Mucosa of descending colon (tissue), 3 donors: ENCODE data around the gene BACH2. TPM values are rescaled to one million over a fixed set of nuclear protein-coding genes. Genes with fewer than 3 reads are reported as not detected.

Experiments used
- ATAC-seq: fragments of 200-7000 bp; cut with Tn5 transposase; one replicate; pipeline ENCODE4 v1.9.1; 2020; ENCODE audit warnings: mild to moderate bottlenecking, moderate library complexity
- DNase-seq, 3 donors: peaks; one replicate each; pipeline ENCODE4 v3.0.0-alpha.2; 2020
- H3K36me3 ChIP-seq: fragments of 200-600 bp; one replicate; pipeline ENCODE4 v1.8.0; 2021; ENCODE audit warnings: low read depth, mild to moderate bottlenecking
- H3K4me1 ChIP-seq: fragments of 200-600 bp; one replicate; pipeline ENCODE4 v1.8.0; 2021; ENCODE audit warnings: low read depth, mild to moderate bottlenecking
- H3K4me3 ChIP-seq: fragments of 200-600 bp; one replicate; pipeline ENCODE4 v1.8.0; 2021; ENCODE audit warnings: mild to moderate bottlenecking
- H3K9me3 ChIP-seq: fragments of 200-600 bp; one replicate; pipeline ENCODE4 v1.8.0; 2021; ENCODE audit warnings: mild to moderate bottlenecking
- CTCF ChIP-seq: fragments of 200-600 bp; IDR thresholded peaks from one replicate; pipeline ENCODE4 v1.8.0; 2022; ENCODE audit warnings: antibody characterized with exemption, mild to moderate bottlenecking
- intact Hi-C, 2 donors: fragments of 100-400 bp; cut with DNase I in 1 of 2; cut with micrococcal nuclease in 1 of 2; formaldehyde crosslinking; loops; one replicate each; pipeline versions ENCODE4 v1.11.0 to v1.11.1; 2022; cut with DNase I, micrococcal nuclease
- total RNA-seq, 3 donors: library from RNA; stranded (reverse); fragmentation: NEBNext Ultra II Directional in 2 of 3; extraction: Animal tissue kit (Norgen Biotek cat#: 25700) in 2 of 3; gene quantifications; one replicate each; pipeline versions ENCODE4 v1.2.1 to v1.2.4, GENCODE V29; 2021 to 2023
- donor health status: DM: no; HTN: no; CAD: no; lungs with moderate emphysema.
- donor health status: DM: no; HTN: no; CAD: no.
- donor health status: DM: no; HTN: yes; CAD: no.

BACH2 gene
- total RNA-seq, 3 donors from 2014 or later: 0.96 to 1.6 (median 1.2) TPM

- Histone ChIP-seq H3K36me3 (no peaks in the 10 kb centered on the region), H3K9me3 (no peaks in the 10 kb centered on the region), H3K4me3 (no peak overlapping the region), H3K4me1 (no peaks in the 10 kb centered on the region)
- TF ChIP-seq CTCF: no peak
- DNase-seq (no peak), ATAC-seq (no peak)
- intact Hi-C loops: no loop called here
Observed at GRCh38 chr6:90251295-90251992, 45.2 kb downstream of the BACH2 start.

- DNase-seq (no peak), ATAC-seq (no peak)
- H3K36me3 ChIP-seq: no peaks in the 10 kb centered on the region
- no peaks in the 10 kb centered on the region for H3K4me1 ChIP-seq
- no peak for TF ChIP-seq CTCF
- intact Hi-C loops: no loop called here
- H3K9me3 ChIP-seq: no peaks in the 10 kb centered on the region
- no peak overlapping the region for H3K4me3 ChIP-seq
Observed at GRCh38 chr6:90250405-90250804, 46.2 kb downstream of the BACH2 start.

- no peaks in the 10 kb centered on the region for H3K9me3 ChIP-seq
- H3K4me3 ChIP-seq: no peak overlapping the region
- ATAC-seq (no peak), DNase-seq (no peak)
- no peaks in the 10 kb centered on the region for H3K36me3 ChIP-seq
- no peak for TF ChIP-seq CTCF
- H3K4me1 ChIP-seq: no peaks in the 10 kb centered on the region
- intact Hi-C loops: no loop called here
Observed at GRCh38 chr6:90249458-90249857, 47.2 kb downstream of the BACH2 start.

DNA sequence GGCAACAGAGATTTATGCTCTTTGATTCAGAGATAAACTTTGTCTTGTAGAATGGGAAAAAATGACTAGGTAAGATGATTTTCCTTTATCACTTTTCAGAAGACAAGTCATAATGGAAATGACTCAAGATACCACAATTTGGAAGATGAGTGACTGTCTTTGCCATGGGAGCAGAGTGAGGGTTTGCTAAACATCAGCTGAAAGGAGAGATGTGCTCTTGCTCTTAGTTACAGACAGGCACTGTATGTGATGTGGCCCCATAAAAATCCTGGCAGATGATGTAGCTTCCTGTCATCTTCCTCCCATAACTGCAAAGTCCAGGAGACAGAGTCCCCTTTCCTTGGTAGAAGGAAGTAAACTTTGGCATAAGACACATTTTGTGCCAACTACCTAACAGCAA, 47.6 kb downstream of the BACH2 start:
- H3K9me3 ChIP-seq: no peaks in the 10 kb centered on the region
- DNase-seq: no peak
- no peaks in the 10 kb centered on the region for H3K4me1 ChIP-seq
- H3K4me3 ChIP-seq: no peak overlapping the region
- TF ChIP-seq CTCF: no peak
- no peaks in the 10 kb centered on the region for H3K36me3 ChIP-seq
- no peak for ATAC-seq
- intact Hi-C loops: no loop called here

DNA sequence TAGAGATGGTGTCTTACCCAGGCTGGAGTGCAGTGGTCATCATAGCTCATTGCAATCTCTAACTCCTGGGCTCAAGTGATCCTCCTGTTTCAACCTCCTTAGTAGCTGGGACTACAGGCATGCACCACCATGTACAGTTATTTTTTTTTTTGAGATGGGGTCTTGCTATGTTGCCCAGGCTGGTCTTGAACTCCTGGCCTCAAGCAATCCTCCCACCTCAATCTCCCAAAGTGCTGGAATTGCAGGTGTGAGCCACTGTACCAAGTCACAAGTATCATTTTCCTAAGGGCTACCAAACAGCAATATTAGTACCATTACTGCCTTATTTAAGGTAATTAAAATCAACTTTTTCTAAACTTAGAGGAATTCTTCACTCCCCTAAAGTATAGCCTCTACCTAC, 49.4 kb downstream of the BACH2 start:
- Histone ChIP-seq H3K36me3 (no peaks in the 10 kb centered on the region), H3K9me3 (no peaks in the 10 kb centered on the region), H3K4me1 (no peaks in the 10 kb centered on the region), H3K4me3 (no peak overlapping the region)
- ATAC-seq: no peak
- DNase-seq: no peak
- no peak for TF ChIP-seq CTCF
- intact Hi-C loops: no loop called here
